Raji (cell line): Measurements from ENCODE around the gene STX8.

Experiments
- POLR2A ChIP-seq: IDR thresholded peaks from 2 replicates; pipeline ENCODE4 v1.6.1; 2011; ENCODE audit warnings: low read depth, low read length, control low read depth; ENCODE audit not compliant: insufficient read depth

STX8 gene

DNA sequence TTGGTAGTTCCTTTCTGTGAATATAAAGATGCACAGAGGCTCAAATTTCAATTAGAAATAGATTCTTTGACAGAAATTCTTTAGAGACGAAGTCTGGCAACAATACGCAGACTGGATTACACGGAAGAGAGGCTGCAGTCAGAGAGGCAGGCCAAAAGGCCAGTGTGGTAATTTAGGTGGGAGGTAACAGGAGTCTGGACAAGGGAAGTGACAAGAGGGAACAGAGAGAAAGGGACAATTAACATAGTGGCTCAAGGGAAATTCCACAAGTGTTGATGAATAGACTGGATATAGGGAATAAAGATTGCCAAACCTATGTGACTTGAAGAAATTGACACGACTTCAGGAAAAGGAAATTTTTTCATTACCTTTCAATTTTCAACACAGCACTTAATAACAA, 54.6 kb downstream of the STX8 start:
- TF ChIP-seq POLR2A = no peak

DNA sequence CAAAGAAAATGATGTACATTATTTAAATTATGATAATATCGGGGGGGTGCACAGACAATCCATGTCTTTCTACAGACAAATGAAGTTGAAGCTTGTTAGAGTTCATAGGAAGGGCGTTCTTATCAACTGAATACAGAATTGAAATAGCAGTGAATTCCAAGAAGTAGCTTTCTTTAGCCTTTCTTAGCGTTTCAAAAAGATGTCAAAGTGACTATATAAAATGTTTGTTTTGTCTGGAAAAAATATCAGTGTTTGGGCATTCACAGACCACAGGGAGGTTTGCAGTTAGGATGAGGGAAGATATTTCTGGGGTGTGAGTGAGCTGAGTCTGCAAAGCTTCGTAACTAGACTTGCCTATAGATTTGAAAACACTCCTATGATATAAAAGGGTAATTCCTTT, 55.0 kb downstream of the STX8 start:
- TF ChIP-seq POLR2A = no peak

DNA sequence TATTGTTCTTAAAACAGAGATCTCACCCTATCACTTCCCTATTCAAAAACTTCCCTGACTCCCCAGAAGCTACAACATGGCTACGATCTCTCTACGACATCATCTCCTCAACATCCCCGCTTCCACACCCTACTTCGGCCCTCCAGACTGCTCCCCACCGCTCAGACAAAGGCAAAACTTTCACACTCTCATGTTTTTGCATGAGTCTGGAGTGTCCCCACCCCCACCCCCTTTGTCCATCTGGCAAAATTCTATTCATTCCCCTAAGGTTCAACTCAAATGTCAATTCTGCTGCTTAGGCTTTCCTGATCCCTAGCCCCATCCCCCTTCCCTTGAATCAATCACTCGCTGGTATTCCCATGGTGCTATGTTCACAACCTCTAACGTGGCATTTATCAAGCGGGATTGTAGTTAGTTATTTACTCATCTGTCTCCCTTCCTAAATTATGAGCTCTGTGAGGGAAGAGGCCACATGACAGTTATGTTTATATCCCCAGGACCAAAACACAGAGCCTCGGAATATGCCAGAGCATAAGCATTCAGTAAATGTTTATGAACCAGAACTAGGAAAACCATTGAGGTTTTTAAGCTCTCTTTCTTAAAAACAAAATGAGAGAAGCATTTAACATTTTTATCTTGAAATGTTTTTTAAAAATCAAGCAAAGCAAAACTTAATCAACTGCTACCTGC, 55.9 kb downstream of the STX8 start:
- no peak for TF ChIP-seq POLR2A

DNA sequence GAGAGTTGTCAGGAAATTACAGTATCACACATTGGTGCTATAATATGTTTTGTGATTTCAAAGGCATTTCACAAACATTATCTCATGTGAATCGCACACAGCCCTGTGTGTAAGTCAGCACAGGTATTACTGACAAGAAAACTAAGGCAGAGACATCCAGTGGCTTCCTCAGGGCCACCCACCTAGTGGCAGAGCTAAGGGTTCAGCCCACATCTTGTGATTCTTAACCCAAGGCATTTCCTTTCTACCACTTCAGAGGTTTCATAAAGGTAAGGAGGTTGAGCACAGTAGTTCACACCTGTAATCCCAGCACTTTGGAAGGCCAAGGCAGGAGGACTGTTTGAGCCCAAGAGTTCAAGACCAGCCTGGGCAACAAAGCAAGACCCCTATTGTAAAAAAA, 58.2 kb downstream of the STX8 start:
- no peak for TF ChIP-seq POLR2A

DNA sequence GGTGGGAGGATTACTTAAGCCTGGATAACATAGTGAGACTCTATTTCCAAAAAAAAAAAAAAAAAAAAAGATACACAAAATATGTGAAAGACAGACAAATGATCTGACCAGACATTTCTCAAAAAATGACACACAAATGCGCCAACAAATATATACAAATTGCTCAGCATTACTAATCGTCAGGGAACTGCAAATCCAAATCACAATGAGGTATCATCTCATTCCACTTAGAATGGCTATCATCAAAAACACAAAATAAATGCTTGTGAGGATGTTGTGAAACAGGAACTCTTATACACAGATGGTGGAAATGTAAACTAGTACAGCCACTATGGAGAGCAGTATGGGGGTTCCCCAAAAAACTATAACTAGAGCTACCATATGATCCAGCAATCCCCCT, 62.4 kb downstream of the STX8 start:
- TF ChIP-seq POLR2A = no peak

DNA sequence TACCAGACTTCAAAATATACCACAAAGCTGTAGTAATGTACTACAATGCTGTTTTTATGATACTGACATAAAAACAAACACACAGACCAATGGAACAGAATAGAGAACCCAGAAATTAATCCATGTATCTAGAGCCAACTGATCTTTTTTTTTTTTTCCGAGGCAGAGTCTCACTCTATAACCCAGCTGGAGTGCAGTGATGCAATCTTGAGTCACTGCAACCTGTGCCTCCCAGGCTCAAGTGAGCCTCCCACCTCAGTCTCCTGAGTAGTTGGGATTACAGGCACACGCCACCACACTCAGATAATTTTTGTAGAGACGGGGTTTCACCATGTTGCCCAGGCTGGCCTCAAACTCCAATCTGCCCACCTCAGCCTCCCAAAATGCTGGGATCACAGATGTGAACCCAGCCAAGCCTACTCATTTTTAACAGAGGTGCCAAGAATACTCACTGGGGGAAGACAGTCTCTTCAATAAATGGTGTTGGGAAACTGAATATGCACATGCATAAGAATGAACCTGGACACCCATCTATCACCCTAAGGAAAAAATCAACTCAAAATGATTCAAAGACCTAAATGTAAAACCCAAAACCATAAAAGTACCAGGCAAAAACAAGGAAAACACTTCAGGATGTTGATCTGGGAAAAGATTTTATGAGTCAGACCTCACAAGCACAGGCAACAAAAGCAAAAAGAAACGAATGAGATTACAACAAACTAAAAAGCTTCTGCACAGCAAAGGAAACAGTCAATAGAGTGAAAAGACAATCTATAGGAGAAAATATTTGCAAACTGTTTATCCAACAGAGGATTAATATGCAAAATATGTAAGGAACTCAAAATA, 63.1 kb downstream of the STX8 start:
- no peak for TF ChIP-seq POLR2A

DNA sequence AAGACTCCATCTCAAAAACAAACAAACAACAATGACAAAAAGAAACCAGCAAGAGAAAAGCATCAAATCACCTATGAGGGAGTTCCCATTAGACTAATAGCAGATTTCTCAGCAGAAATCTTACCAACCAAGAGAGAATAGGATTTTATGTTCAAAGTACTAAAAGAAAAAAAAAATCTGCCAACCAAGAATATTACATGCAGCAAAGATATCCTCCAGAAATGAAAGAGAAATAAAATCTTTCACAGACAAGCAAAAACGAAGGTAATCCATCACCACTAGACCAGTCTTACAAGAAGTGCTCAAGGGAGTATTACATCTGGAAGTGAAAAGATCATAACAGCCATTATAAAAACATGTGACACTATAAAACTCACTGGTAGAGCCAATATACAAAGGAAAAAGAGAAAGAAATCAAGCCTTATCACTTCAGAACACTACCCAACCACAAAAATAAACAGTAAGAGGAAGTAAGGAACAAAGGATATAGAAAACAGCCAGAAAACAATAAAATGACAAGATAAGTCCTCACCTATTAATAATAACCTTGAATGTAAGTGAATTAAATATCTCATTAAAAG, 66.3 kb downstream of the STX8 start:
- TF ChIP-seq POLR2A = no peak

DNA sequence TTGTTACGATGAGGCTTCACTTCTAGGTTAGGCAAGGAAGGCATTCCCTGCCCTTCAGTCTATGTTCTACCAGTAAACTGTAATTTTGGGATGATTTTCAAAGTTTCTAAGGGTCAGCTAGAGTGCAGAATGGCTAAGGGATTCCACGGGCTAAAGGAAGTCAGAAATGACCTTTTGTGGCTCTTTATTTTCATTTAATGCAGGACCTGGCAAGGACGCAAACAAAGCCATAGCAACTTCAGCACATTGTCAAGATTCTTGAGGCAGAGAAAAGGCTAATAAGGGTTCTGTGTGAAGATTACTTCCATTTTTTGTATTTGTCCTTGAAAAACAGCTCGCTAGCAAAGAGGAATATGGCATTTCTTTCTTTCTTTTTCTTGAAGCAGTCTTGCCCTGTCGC, 76.6 kb downstream of the STX8 start:
- TF ChIP-seq POLR2A = no peak

DNA sequence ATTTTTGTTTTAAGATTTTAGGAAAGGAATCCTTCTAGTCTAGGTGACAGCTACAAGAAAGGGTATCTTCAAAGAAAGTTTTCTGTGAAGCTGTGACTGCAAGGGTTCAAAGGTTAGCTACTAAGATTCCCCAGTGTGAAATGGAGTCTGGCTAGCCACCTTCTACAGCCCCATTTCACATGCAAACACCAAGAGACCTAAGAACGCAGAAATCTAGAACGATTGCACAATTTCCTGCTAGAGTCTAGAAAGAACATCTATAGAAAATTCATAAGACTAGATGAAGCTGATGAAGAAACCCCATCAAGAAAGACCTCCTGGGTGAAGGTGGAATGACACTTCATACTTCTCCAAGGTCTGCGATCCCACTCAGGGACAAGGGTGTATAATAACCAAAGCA, 77.1 kb downstream of the STX8 start:
- TF ChIP-seq POLR2A = no peak

DNA sequence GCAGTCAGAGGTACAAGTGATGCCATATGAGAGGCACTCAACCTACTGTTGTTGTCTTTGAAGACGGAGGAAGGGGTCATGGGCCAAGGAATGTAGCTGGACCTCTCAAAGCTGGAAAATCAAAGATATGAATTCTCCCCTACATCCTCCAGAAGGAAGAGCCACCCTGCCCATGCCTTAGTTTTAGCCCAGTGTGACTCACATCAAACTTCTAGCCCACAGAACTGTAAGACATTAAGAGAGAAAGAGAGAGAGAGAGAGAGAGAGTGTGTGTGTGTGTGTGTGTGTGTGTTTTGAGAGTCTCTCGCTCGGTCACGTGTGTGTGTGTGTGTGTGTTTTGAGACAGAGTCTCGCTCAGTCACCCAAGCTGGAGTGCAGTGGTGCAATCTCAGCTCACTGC, 87.1 kb downstream of the STX8 start:
- no peak for TF ChIP-seq POLR2A

DNA sequence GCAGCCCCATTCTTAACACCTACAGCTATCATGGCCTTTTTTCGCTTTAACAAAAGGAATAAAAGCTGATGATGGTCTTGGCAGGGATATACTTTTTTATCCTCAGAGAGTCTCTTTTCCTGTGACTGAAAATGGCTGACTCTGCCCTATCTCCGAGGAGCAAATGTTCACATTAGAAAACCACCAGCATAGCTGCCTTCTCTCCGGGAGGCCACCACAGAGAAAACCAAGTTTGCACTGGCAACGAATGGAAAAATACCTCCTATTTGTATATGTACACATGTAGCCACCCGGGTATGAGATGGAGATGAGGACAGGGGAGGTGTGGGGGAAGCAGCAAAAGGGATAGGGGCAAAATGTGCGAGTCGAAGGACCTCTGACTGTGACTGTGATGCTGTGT, 88.2 kb downstream of the STX8 start:
- no peak for TF ChIP-seq POLR2A

DNA sequence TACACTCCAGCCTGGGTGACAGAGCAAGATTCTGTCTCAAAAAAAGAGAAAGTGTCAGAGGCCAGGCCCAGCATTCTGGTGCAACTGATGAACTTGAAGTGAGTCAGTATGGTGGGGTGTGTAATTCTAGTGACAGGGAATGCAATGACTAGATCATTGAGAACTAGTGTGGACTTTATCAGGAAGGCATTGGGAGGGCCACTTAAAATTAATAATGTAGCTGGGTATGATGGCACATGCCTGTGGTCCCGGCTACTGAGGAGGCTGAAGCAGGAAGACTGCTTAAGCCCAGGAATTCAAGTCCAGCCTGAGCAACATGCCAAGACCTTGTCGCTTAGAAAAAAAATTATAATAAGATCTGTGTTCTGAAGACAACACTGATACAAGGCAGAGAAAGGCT, 90.8 kb downstream of the STX8 start:
- no peak for TF ChIP-seq POLR2A

DNA sequence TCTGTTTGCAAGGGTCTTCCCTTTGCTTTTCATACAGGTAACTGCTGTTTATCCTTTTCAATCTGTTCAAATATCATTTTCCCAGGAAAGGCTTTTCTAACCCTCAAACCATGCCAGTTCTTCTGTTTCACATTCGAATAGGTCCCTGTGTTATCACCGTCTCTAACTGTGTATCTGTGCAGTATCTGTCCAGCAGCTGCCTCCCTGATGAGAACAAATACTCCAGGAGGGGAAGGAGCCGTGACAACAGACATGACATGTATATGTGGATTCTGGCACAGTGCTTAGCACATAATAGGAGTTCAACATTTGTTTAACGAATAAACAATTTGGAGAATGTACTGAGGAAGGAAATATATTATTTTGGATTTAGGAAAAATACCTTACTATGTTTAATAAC, 95.7 kb downstream of the STX8 start:
- no peak for TF ChIP-seq POLR2A

DNA sequence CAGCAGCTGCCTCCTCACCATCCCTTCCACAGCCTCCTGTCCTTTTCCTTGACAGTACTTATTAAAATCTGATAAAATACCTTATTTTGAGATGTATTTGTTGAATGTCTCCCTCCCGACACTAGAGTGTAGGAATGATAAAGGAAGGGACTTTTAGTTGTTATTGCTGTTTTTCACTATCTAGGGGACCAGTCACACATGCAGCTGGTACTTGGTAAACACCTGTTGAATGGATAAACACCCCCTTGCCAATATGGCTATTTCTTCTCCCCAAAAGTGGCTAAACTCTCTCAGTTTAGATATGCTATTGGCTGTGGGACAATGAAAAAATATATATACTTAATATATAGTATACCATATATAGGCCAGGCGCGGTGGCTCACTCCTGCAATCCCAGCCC, 96.7 kb downstream of the STX8 start:
- no peak for TF ChIP-seq POLR2A

DNA sequence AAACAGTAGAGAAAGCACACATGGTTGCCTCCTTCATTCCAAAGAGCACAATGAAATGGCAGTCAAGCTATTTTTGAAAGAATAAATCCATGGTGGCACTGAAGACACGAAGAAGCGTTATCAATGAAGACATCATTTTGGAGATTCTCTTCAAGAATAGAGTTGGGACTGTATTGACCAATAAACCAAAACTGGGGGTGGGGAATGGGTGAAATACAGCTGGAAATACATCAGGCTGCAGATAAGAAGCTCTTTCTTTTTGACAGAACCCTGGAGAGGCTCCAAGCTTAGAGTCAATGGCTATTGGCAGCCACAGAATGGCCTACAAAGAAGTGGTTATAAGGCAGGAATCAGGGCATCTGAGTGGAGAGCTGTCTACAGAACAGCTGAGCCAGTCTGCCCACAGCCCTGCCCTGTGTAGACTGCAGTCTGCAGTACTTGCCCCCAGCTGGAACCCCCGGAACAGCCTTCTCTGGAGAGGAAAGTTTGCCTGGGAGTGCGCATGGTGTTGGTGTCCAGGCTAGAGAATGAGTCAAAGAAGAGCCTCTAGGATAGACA, 100.4 kb downstream of the STX8 start:
- no peak for TF ChIP-seq POLR2A

DNA sequence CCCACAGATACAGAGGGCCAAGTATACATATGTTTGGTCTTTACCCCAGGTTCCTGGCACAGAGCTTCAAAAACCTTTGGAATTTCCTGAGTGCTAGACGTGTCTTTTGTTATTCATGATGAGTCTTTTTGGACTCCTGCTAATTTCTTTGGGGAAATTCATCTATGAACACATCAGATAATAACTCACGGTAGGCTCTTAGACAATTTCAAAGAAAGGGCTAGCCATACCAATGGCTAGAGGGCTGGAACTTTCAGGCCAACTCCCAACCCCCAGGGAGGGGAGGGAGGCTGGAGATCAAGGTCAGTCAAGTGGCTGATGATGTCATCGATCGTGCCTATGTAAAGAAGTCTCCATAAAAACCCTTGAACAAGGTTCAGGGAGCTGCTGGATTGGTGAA, 101.9 kb downstream of the STX8 start:
- no peak for TF ChIP-seq POLR2A
